HFF-Myc (cell line): ENCODE measurements around the gene ABHD17C.

Experiments
- DNase-seq: peaks from one replicate; pipeline ENCODE4 v3.0.0-alpha.2; 2011; ENCODE audit warnings: low read depth; ENCODE audit errors: extremely low read depth
- H3K4me3 ChIP-seq: replicated peaks from 2 replicates; pipeline ENCODE4 v1.5.1; 2011; ENCODE audit warnings: low read depth, mild to moderate bottlenecking, control low read depth, low read length
- CTCF ChIP-seq: IDR thresholded peaks from 2 replicates; pipeline ENCODE4 v1.5.1; 2012; ENCODE audit warnings: mild to moderate bottlenecking, low read depth, low read length, control low read depth; ENCODE audit errors: missing control alignments

The ABHD17C gene

GRCh38 chr15:80778964-80779657, 84.0 kb downstream of the ABHD17C start, which contains the start of gene CEMIP:
TSS of gene CEMIP (plus strand) at chr15:80779370. CDS start at chr15:80873880, 94,510 bp downstream.
- peak within 1 kb of the TSS; percentile 56 for H3K4me3 ChIP-seq
- no peak for DNase-seq
- TF ChIP-seq CTCF = peak; percentile 74

DNA sequence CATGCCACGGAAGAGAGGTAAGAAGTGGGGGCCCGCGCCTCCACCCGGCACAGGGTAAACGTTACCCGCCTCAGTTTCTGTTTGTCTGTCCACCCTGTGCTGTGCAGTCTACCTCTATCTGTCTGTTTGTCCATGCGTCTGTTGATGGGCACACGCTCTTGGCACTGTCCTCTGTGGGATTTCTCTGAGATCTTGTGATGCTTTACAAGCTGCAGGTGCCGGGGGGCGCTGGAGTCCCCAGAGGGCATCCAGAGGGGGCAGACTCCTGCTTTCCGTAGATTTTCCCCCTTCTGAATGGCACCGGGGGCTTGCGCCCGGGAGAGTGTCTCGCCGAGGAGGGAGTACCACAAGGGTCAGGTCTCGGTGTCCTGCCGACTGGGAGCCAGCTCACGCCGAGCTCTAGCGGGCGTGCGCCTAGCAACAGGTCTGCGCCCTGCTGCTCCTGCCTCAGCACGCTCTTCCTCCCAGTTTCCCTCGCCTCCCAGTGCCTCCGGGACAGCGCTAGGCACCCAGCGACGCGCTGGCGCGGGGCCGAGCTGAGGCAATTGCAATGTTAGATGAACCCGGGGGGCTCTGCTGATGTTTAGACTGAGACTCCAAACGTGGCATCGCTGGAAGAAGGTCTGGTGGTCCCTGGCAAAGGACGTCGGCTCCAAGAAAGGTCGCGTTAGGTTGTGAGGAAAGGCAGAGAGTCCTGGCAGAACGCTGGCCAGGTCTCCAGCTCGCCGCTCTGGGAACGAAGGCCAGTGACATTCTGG, 84.7 kb downstream of the ABHD17C start:
- peak overlapping the region; percentile 56 for H3K4me3 ChIP-seq
- TF ChIP-seq CTCF = no peak
- DNase-seq = no peak

DNA sequence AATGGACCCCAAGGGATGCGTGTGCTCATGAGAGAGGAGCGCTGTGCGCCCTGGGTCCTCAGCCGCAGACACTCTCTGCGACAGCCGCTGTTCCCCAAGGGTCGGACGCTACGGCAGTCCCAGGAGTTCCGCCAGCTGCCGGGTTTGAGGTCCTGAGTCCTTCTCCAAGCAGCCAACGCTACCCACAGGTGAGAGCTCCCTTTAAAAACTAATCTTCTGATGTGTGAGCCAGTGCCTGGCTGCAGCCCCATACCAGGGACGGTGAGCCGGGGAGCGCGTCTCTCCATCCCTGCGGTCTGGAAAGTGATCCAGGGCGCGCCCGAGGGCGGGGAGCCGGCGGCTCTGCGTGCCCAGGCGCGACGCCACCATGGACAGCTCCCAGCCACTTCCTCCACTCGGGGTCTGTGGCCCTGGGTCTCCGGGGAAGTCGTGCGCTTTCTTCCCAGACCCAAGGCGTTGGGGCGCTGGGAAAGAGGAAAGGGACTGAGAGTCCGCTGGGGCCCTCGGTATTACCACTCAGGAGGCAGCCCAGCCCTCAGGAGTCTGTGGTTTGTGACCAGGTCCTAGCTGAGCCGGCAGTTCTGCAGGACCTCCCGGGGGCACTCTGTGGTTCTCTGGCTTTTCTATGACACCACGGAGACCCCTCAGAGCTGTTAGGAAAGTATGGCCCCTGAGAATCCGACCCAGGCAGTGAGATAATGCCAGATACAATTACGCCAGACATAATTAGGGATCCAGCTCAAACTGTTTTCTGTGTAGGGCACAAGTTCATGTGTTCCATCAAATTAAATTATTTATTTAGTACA, 85.5 kb downstream of the ABHD17C start:
- H3K4me3 ChIP-seq = peak overlapping the region; percentile 56
- no peak for DNase-seq
- TF ChIP-seq CTCF = no peak

DNA sequence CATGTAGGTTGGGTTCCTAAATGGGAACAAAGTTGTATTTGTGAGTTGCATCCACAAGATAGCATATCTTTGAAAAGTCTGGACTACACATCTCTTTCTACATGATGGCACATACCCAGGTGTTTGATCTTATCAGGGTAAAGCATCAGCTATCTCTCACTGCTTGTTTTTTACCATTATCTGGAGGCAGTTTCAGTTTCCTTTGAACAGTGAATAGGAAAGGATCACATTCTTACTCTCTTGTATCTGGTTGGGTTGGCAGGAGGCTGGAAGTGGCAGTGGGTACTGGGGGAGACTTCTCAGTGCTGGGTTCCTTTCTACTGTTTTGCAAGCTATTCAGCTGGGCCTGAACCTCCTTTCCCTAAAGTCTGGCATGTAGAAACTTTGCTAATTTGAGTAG, 88.2 kb downstream of the ABHD17C start:
- DNase-seq = no peak
- TF ChIP-seq CTCF = no peak
- no peak overlapping the region for H3K4me3 ChIP-seq

DNA sequence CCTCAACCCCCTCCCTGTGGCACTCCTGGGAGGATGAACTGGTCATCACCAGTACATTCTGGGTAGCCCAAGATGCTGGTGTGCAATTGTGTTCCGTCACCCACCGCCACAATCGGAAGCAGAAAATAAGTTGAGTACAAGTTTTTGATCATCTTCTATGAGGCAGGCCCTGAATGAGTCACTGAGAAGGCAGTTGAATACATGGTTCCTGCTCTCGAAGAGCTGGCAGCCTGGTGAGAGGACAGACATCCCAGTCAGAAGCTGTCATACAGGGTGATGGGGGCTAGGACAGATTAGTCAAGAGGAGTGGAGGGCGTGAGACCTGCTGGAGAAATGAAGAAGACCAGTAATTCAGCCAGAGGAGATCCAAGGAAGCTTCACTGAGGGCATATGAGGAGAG, 90.2 kb downstream of the ABHD17C start:
- DNase-seq = no peak
- no peak for TF ChIP-seq CTCF
- H3K4me3 ChIP-seq = no peak overlapping the region

GRCh38 chr15:80785811-80786354, 90.8 kb downstream of the ABHD17C start:
- no peak for DNase-seq
- no peak for TF ChIP-seq CTCF
- no peak overlapping the region for H3K4me3 ChIP-seq
